DLD1 (cell line): ENCODE results near the gene GPC5.

ENCODE experiments used
- in situ Hi-C: cut with HindIII; loops from 2 replicates; pipeline ENCODE4 v1.10.0; 2017; ENCODE audit warnings: low sequenced_read_pairs

The GPC5 gene

GRCh38 chr13:91701975-91702374 lies 303.6 kb downstream of the GPC5 start:
- in situ Hi-C loops = no loop called here

DNA sequence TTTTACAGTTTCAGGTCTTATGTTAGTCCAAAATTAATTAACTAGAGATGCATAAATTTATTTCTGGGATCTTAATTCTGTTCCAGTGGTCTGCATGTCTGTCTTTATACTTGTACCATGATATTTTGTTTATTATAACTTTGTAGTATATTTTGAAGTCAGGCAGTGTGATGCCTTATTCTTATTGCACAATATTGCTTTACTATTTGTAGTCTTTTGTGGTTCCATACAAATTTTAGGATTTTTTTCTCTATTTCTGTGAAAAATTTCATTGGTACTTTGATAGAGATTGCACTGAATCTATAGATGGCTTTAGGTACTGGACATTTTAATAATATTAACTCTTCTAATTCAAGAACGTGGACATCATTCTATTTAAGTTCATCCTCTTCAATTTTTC lies 304.0 kb downstream of the GPC5 start:
- in situ Hi-C loops = no loop called here

DNA sequence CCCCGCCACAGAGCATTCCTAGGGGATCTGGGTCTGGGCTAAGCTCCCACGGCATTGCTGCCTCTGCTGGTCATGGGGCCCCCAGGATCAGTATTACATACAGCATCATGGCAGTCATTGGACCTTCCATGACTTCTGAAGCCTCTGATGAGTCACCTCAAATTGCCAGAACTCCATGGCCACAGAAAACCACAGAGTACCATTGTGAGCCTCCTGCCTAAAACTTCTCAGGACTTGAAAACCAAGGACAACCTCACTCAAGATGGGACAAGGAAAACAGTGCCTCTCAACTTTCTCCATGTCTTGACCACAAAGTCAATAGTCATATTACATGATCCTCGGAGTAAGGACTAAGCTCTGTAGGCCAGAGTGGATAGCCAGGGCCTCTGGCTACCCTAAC lies 306.0 kb downstream of the GPC5 start:
- in situ Hi-C loops = no loop called here

DNA sequence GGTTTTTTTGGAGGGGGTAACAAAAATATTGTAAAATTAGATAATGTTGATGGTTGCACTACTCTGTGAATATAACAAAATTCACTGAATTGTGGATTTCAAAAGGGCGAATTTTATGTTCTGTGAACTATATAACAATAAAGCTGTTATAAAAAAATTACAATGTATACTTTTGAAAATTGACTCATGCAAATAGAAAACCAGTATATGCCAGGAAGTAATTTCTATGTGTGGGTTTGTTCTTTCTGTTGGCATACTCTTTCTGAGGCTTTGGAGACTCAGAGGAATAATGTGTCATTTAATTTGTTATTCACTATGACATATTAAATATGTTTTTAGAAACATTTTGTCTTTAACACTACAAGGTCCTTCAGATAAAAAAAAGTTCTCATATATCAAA lies 310.1 kb downstream of the GPC5 start:
- in situ Hi-C loops = no loop called here

- in situ Hi-C loops = no loop called here
These were observed 310.8 kb downstream of the GPC5 start for GRCh38 chr13:91709180-91709579.

- in situ Hi-C loops = no loop called here
These were observed 312.3 kb downstream of the GPC5 start for GRCh38 chr13:91710733-91711132.

DNA sequence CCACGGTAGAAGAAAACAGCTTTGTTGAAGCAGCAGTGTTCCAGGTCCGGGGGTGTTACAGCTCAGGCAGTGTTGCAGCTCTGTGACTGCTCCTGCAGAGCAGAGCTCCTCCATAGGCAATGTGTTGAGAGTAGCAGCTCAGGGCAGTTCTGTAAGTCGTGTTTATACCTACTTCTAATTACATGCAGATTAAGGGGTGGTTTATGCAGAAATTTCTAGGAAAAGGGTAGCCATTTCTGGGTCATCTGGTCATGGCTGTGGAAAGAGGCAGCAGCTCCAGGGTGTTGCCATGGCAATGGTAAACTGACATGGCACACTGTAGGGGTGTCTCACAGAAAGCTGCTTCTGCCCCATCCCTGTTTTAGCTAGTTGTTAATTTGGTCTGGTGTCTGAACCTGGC lies 316.4 kb downstream of the GPC5 start:
- in situ Hi-C loops = no loop called here

- in situ Hi-C loops = no loop called here
These were observed 318.1 kb downstream of the GPC5 start for GRCh38 chr13:91716436-91717065.

DNA sequence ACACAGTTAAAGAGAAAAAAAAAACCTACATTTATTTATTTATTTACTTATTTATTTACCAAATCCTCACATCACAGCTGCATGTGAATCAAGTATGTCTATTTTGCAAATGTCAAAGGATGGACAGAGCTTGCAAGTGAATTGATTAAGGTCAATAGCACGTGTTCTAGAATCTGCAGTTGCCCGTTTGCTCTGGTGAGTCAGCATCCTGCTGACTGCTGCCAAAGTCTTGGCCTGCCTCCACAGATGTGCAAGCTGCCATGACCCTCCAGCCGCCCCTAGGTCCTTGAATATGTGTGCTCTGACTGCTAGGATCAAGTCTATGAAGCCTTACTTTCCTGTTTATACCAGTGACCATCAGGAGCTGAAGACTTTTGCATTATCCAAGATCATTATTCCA lies 320.6 kb downstream of the GPC5 start:
- in situ Hi-C loops = no loop called here

GRCh38 chr13:91721413-91721812 lies 323.0 kb downstream of the GPC5 start:
- in situ Hi-C loops = no loop called here

DNA sequence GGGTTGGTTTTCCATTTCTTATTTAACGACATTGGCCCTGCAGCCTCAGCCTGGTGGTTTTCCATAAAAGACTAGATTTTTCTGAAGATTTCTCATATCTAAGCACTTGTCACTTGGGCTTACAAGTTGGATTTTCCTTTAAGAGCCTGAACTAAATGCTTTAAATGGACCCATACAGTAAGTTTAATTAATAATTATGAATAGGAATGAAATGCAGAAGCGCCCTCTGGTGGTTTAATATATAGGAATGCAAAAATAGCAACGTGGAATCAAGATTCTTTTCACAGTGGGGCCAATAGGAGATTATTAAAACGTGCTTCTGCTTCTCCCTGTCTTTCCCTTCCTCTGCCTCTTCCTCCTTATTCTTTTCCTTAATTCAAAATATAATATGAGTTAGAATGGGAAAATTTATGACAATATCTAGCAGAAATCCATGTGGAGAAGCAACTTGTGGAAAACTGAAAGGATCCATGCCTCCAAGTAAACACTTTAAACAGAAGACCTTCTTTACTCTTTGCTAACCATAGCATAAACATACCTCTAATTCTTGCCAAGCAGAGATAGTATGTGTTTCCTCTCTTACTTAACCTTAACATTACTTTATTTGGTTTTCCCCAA lies 324.0 kb downstream of the GPC5 start:
- in situ Hi-C loops = no loop called here

GRCh38 chr13:91724591-91724990 lies 326.2 kb downstream of the GPC5 start:
- in situ Hi-C loops = no loop called here

GRCh38 chr13:91725646-91726045 lies 327.2 kb downstream of the GPC5 start:
- in situ Hi-C loops = no loop called here

DNA sequence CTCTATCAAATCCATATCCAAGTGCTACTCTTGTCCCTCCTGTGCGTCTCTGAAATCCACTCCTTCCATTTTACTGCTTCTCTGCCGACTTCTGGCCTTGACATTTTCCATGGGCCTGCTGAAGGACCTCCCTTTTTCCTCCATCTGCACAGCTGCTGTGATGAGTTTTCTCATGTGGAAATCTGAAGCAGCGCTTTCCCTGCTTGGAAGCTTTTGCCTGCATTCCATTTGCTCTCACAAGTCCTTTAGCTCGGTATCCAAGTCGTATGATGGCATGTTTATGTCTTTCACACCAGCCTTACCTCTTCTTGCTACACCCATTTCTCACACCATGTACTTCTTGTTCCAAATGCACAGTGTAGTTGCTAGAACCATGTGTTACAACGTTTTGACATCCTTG lies 328.2 kb downstream of the GPC5 start:
- in situ Hi-C loops = no loop called here

DNA sequence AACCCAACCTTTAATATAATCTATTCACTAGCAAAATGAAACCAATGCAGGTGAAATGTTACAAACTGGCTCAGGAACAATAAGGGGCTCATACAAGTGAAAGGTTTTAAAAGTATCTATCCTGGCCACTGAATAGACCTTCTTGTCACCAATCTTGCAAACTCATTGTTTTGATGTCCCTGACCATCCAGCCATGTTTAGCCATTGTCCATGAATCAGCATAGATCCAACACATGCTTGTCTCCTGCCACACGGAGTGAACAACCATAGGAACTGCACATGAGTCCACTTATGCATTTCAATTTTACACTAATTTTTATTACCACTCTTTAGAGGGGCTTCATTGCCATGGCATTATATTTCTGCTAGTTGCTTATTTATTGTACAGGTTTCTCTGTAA lies 331.4 kb downstream of the GPC5 start:
- in situ Hi-C loops = no loop called here

DNA sequence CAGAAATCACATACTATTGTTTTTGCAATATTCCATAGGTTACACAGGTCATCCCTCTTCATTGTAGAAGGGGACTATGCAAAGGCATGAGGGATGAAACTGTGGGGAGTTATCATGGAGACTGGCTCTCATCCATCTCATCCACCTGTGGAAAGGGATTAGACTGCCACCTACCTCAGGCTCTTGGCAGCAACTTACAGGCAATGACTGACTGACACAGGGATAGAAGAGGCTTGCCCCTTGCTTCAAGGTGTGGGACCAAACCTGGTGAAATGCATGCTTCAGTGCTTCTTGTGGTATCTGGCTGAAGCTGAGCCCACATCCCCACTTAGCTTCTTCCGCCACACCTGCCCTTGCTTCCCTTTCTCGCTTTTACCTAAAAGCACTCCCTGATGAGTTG lies 341.3 kb downstream of the GPC5 start:
- in situ Hi-C loops = no loop called here

DNA sequence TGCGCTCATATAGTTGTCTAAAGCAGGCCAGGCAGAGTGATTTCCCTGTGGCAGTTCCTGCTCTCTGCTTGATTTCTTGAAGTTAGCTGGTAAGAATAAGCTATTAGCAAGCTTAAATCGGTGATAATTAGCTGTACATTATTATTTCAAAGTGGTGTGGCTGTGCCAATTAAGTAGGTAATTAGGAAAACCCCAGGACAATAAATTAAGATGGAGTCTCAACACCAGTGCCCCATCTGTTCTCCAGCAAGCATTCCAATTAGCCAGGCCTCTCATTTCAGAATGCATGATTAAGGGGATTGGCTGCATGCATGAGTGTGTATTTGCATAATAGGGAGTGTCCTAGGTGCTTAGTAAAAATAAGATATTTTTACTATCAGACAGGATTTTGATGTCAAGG lies 342.3 kb downstream of the GPC5 start:
- in situ Hi-C loops = no loop called here

- in situ Hi-C loops = no loop called here
These were observed 343.5 kb downstream of the GPC5 start for GRCh38 chr13:91741925-91742324.

GRCh38 chr13:91744284-91744683 lies 345.9 kb downstream of the GPC5 start:
- in situ Hi-C loops = no loop called here

GRCh38 chr13:91745967-91746366 lies 347.5 kb downstream of the GPC5 start:
- in situ Hi-C loops = no loop called here

GRCh38 chr13:91747186-91747585 lies 348.8 kb downstream of the GPC5 start:
- in situ Hi-C loops = no loop called here

GRCh38 chr13:91748416-91749089 lies 350.1 kb downstream of the GPC5 start:
- in situ Hi-C loops = no loop called here
